Nephron (organoid): Measurements from ENCODE around the gene SPACA9.
A peak's percentile ranks its signal among the peaks of the same experiment; 100 is the strongest.

Source experiments
- H3K27ac Mint-ChIP-seq, 3 experiments: 2 replicates each; pipeline ENCODE4 v1.8.0; 2020; ENCODE audit warnings: mixed read lengths in 3 of 3, mild to moderate bottlenecking in 2 of 3, moderate library complexity in 1 of 3
- H3K27me3 Mint-ChIP-seq: 2 replicates; pipeline ENCODE4 v1.8.0; 2021; ENCODE audit warnings: low read depth, mild to moderate bottlenecking, moderate library complexity, mixed read lengths
- H3K36me3 Mint-ChIP-seq: 2 replicates; pipeline ENCODE4 v1.8.0; 2020; ENCODE audit warnings: low read depth, mixed read lengths
- H3K4me1 Mint-ChIP-seq: 2 replicates; pipeline ENCODE4 v1.8.0; 2020; ENCODE audit warnings: mixed read lengths
- H3K4me3 Mint-ChIP-seq, 3 experiments: 2 replicates each; pipeline ENCODE4 v1.8.0; 2020; ENCODE audit warnings: mild to moderate bottlenecking in 3 of 3, mixed read lengths in 3 of 3, moderate library complexity in 2 of 3
- H3K9me3 Mint-ChIP-seq: 2 replicates; pipeline ENCODE4 v1.8.0; 2020; ENCODE audit warnings: mixed read lengths
- TF ChIP-seq, protein P1 (sequence below), 3 experiments: fragments of 200-600 bp; sonication (generic); IDR thresholded peaks; one replicate each; pipeline ENCODE4 v1.5.0; 2021; ENCODE audit warnings: antibody characterized with exemption in 3 of 3; ENCODE audit not compliant: unreplicated experiment in 3 of 3

Gene SPACA9

DNA sequence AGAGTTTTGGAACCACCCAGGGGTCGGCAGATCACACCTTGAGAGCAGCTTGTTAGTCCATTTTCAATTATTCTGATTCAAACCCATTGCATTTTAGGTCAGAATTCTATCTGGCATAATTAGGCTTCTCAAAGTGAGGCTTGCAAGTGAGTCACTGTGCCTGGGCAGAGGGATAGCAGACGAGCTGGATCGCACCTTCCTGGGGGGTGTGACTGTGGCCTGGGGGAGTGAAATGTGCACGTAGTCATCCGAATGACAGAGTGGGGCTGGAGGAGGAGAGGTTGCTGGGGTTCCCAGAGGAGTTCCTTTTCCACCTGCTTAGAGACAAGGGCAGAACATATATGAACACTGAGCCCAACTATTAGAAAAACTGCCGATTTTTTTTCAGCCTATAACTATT, 31.7 kb downstream of the SPACA9 start:
- Mint-ChIP-seq H3K27me3 (no peaks in the 10 kb centered on the region), H3K9me3 (no peaks in the 10 kb centered on the region), H3K4me3 (no peak overlapping the region), H3K27ac (no peak overlapping the region), H3K36me3 (peaks cover 63% of the 10 kb centered on the region), H3K4me1 (no peaks in the 10 kb centered on the region)
- TF ChIP-seq, protein P1, sequence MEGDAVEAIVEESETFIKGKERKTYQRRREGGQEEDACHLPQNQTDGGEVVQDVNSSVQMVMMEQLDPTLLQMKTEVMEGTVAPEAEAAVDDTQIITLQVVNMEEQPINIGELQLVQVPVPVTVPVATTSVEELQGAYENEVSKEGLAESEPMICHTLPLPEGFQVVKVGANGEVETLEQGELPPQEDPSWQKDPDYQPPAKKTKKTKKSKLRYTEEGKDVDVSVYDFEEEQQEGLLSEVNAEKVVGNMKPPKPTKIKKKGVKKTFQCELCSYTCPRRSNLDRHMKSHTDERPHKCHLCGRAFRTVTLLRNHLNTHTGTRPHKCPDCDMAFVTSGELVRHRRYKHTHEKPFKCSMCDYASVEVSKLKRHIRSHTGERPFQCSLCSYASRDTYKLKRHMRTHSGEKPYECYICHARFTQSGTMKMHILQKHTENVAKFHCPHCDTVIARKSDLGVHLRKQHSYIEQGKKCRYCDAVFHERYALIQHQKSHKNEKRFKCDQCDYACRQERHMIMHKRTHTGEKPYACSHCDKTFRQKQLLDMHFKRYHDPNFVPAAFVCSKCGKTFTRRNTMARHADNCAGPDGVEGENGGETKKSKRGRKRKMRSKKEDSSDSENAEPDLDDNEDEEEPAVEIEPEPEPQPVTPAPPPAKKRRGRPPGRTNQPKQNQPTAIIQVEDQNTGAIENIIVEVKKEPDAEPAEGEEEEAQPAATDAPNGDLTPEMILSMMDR (IDR thresholded peaks at IDR 0.05; ENCODE audit: unreplicated experiment in 3 of 3) = no peak

DNA sequence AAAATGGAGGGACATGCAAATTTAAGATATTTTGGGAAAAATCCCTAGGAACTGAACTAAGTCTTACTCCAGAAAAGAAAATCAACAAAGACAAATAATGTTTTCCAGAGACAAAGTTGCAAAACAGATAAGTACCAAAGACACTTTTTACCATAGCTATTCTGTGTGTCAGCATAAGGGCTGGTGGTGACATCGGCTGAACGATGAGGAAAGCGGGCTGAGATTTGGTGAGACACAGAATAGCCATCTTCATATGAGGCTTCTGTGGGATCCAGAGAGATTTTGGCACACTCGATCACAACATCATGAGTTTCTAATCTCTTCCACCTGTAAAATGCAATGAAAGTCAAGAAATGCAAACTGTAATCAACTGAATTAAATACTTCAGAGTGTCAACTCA, 33.4 kb downstream of the SPACA9 start:
- no peak overlapping the region for H3K4me3 Mint-ChIP-seq
- H3K27me3 Mint-ChIP-seq = no peaks in the 10 kb centered on the region

DNA sequence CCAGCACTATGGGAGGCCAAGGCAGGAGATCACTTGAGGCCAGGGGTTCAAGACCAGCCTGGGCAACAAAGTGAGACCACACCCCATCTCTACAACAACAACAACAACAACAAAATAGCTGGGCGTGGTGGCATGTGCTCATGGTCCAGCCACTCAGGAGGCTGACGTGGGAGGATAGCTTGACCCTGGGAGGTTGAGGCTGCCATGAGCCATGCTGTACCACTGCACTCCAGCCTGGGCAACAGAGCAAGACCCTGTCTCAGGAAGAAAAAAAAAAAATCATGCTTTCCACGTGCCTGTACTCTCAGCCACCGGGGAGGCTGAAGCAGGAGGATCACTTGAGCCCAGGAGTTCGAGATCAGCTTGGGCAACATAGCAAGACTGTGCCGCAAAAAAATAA, 36.2 kb downstream of the SPACA9 start:
- Mint-ChIP-seq H3K27ac (no peak overlapping the region), H3K36me3 (peaks cover 78% of the 10 kb centered on the region), H3K4me1 (peaks cover 8% of the 10 kb centered on the region), H3K4me3 (no peak overlapping the region), H3K27me3 (no peaks in the 10 kb centered on the region), H3K9me3 (no peaks in the 10 kb centered on the region)
- TF ChIP-seq, protein P1 (IDR thresholded peaks at IDR 0.05; ENCODE audit: unreplicated experiment in 3 of 3) = no peak

More for the DNA sequence above, 33.4 kb downstream of the SPACA9 start:
- peaks cover 65% of the 10 kb centered on the region for H3K36me3 Mint-ChIP-seq
- no peak overlapping the region for H3K27ac Mint-ChIP-seq
- no peaks in the 10 kb centered on the region for H3K9me3 Mint-ChIP-seq
- TF ChIP-seq, protein P1 (IDR thresholded peaks at IDR 0.05; ENCODE audit: unreplicated experiment in 3 of 3) = no peak
- no peaks in the 10 kb centered on the region for H3K4me1 Mint-ChIP-seq

DNA sequence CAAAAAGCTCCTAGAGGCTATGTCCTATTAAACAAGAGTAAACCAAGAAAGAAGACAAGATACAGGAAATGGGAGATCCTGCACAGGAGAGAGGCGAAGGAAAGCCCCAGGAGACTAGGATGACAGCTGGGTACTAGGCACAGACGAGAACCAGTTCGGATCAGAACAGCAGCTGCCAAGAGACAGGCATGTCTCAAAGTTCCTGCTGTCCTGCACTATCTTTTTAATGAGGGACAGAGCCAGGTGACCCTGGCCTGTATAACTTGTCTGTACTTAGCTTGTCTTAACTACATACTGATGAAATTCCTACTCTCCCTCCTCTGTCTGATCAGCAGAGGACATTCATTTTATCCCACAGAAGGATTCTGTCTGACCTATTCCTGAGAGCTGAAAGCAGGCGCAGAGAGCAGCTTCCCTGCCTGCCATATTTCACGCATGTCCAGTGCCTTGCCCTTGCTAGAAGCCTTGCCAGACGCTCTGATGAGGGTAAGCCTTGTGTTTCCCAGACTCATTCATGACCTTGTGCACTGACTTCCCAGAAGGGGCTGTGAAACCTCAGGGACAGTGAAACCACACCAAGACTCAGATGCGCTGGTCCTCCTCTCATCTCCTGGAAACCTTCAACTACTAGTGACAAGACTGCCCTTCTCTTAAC, 41.0 kb downstream of the SPACA9 start:
- Mint-ChIP-seq H3K9me3 (no peaks in the 10 kb centered on the region), H3K4me3 (no peak overlapping the region), H3K4me1 (peaks cover 14% of the 10 kb centered on the region), H3K27me3 (no peaks in the 10 kb centered on the region), H3K36me3 (peaks cover 90% of the 10 kb centered on the region), H3K27ac (peak overlapping the region; percentile 43 to 77 (median 51))
- TF ChIP-seq, protein P1 (IDR thresholded peaks at IDR 0.05; ENCODE audit: unreplicated experiment in 3 of 3) = no peak

DNA sequence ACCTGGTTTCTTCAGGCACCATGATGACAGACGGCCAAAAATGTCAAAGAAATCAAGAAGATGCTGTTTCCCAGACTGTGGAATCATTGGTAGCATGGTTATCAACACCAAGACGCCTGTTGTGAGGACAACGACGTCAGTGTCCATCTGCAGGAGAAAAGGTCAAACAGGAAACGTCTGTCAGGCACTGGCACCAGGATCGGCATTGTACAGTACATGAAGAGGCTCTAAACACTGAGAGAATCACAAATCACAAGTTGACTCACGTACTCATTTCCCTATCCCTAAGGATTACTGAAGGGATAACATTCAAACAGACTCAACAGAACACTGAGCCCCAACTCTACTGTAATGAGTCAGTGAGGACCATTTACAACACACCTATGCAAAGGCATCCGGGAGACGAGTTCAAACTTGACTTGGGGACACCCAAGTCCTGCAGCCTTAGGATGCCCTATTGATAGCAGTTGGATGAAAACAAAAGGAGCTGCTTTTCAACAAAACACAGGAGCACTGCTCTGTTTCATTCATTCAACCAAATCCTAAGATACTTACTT, 44.7 kb downstream of the SPACA9 start:
- Mint-ChIP-seq H3K4me1 (peaks cover 14% of the 10 kb centered on the region), H3K9me3 (no peaks in the 10 kb centered on the region), H3K27ac (no peak overlapping the region)

More for the DNA sequence above, 44.7 kb downstream of the SPACA9 start:
- TF ChIP-seq, protein P1 (IDR thresholded peaks at IDR 0.05; ENCODE audit: unreplicated experiment in 3 of 3) = no peak
- no peak overlapping the region for H3K4me3 Mint-ChIP-seq
- H3K36me3 Mint-ChIP-seq = peaks cover 84% of the 10 kb centered on the region
- H3K27me3 Mint-ChIP-seq = no peaks in the 10 kb centered on the region
